GM21423 (cell line): Measurements from ENCODE around the gene DUSP18.
"Not testable (repeated sequence)": the region's sequence is repeated elsewhere in the genome, so short reads cannot be mapped to it uniquely, and the experiment has no call there.

Source experiments
- ATAC-seq: cut with Tn5 transposase; IDR thresholded peaks from one replicate; pipeline ENCODE4 v1.9.1; 2021; ENCODE audit warnings: mild to moderate bottlenecking, moderate library complexity; ENCODE audit not compliant: unreplicated experiment

The DUSP18 gene

GRCh38 chr22:30679895-30680690 is 12.4 kb upstream of the DUSP18 start:
- ATAC-seq = not testable (repeated sequence)

- ATAC-seq = not testable (repeated sequence)
Observed at GRCh38 chr22:30676565-30676964, 8.9 kb upstream of the DUSP18 start.

GRCh38 chr22:30675436-30675835 is 7.8 kb upstream of the DUSP18 start:
- no peak for ATAC-seq

GRCh38 chr22:30674482-30674881 is 6.8 kb upstream of the DUSP18 start:
- ATAC-seq = no peak

GRCh38 chr22:30673136-30673535 is 5.5 kb upstream of the DUSP18 start:
- no peak for ATAC-seq

GRCh38 chr22:30671071-30671470 is 3.4 kb upstream of the DUSP18 start:
- no peak for ATAC-seq

GRCh38 chr22:30668386-30668710 is 673 bp upstream of the DUSP18 start:
- ATAC-seq = no peak

GRCh38 chr22:30667107-30667493 is 575 bp downstream of the DUSP18 start:
- no peak for ATAC-seq

GRCh38 chr22:30665786-30666185 is 1.9 kb downstream of the DUSP18 start:
- ATAC-seq = no peak

GRCh38 chr22:30665266-30665665 is 2.4 kb downstream of the DUSP18 start:
- ATAC-seq = no peak

- ATAC-seq = no peak
Observed at GRCh38 chr22:30664798-30665197, 2.9 kb downstream of the DUSP18 start.

GRCh38 chr22:30662040-30662439 is 5.6 kb downstream of the DUSP18 start:
- no peak for ATAC-seq

GRCh38 chr22:30655532-30655931 is 12.1 kb downstream of the DUSP18 start:
- no peak for ATAC-seq

- no peak for ATAC-seq
Observed at GRCh38 chr22:30654361-30654760, 13.3 kb downstream of the DUSP18 start.

- no peak for ATAC-seq
Observed at GRCh38 chr22:30652852-30653251, 14.8 kb downstream of the DUSP18 start.

- ATAC-seq = no peak
Observed at GRCh38 chr22:30650508-30651116, 17.1 kb downstream of the DUSP18 start.

GRCh38 chr22:30649430-30650007 is 18.2 kb downstream of the DUSP18 start:
- ATAC-seq = peak; percentile 78

GRCh38 chr22:30648825-30649224 is 18.9 kb downstream of the DUSP18 start:
- ATAC-seq = no peak

- no peak for ATAC-seq
Observed at GRCh38 chr22:30647536-30647935, 20.1 kb downstream of the DUSP18 start.

GRCh38 chr22:30646518-30647160 is 21.0 kb downstream of the DUSP18 start:
- ATAC-seq = no peak

GRCh38 chr22:30643055-30643875 is 24.4 kb downstream of the DUSP18 start:
- ATAC-seq = no peak
